Fibroblast of skin of left biceps (primary cell): ENCODE measurements around the gene SP140L.
A peak's percentile ranks its signal among the peaks of the same experiment; 100 is the strongest.
"Not testable (repeated sequence)": the region's sequence is repeated elsewhere in the genome, so short reads cannot be mapped to it uniquely, and the experiment has no call there.

Source experiments
- DNase-seq, 2 experiments: peaks; one replicate each; pipeline ENCODE4 v3.0.0-alpha.2; 2013; ENCODE audit warnings: low read depth in 2 of 2

SP140L gene

GRCh38 chr2:230326453-230327417 lies at the start of gene SP140L:
Gene SP140L (plus strand): TSS chr2:230327193. CDS start chr2:230327270, 77 bp downstream.
- peak; percentile 18 to 32 for DNase-seq

- no peak for DNase-seq
These were observed 44.1 kb upstream of the SP140L start for GRCh38 chr2:230282936-230283335.

- no peak for DNase-seq
These were observed 40.9 kb upstream of the SP140L start for GRCh38 chr2:230286048-230286447.

GRCh38 chr2:230289311-230289710 lies 37.7 kb upstream of the SP140L start:
- DNase-seq = not testable (repeated sequence)

GRCh38 chr2:230295192-230295591 lies 31.8 kb upstream of the SP140L start:
- no peak for DNase-seq

- no peak for DNase-seq
These were observed 30.1 kb upstream of the SP140L start for GRCh38 chr2:230296917-230297316.

- DNase-seq = no peak
These were observed 27.4 kb upstream of the SP140L start for GRCh38 chr2:230299618-230300017.

GRCh38 chr2:230305416-230306275 lies 21.3 kb upstream of the SP140L start:
- no peak for DNase-seq

- DNase-seq = no peak
These were observed 20.5 kb upstream of the SP140L start for GRCh38 chr2:230306474-230306873.

- no peak for DNase-seq
These were observed 19.5 kb upstream of the SP140L start for GRCh38 chr2:230307485-230307884.

- DNase-seq = no peak
These were observed 18.5 kb upstream of the SP140L start for GRCh38 chr2:230308402-230309000.

GRCh38 chr2:230310792-230311191 lies 16.2 kb upstream of the SP140L start:
- not testable (repeated sequence) for DNase-seq

- DNase-seq = not testable (repeated sequence)
These were observed 15.4 kb upstream of the SP140L start for GRCh38 chr2:230311634-230312033.

- no peak for DNase-seq
These were observed 14.4 kb upstream of the SP140L start for GRCh38 chr2:230312638-230313037.

- DNase-seq = no peak
These were observed 9.6 kb upstream of the SP140L start for GRCh38 chr2:230317366-230317765.

- no peak for DNase-seq
These were observed 8.5 kb upstream of the SP140L start for GRCh38 chr2:230318190-230319121.

- DNase-seq = no peak
These were observed 7.7 kb upstream of the SP140L start for GRCh38 chr2:230319211-230319862.

GRCh38 chr2:230321031-230321430 lies 6.0 kb upstream of the SP140L start:
- no peak for DNase-seq

- no peak for DNase-seq
These were observed 4.2 kb upstream of the SP140L start for GRCh38 chr2:230322561-230323384.
